Measurements from ENCODE around the gene SPEM2.

- TF ChIP-seq CTCF (conservative IDR thresholded peaks at IDR 0.05) = no peak
- no peak for TF ChIP-seq ZFX (IDR thresholded peaks at IDR 0.05)
Measured at GRCh38 chr17:7388856-7389255, 36.6 kb upstream of the SPEM2 start.

All from C4-2B (cell line).